HG03342 (cell line): ENCODE results near the gene E2F6.
"Not testable (repeated sequence)": the region's sequence is repeated elsewhere in the genome, so short reads cannot be mapped to it uniquely, and the experiment has no call there.

Source experiments
- ATAC-seq: cut with Tn5 transposase; IDR thresholded peaks from one replicate; pipeline ENCODE4 v1.9.1; 2021; ENCODE audit warnings: mild to moderate bottlenecking, moderate library complexity; ENCODE audit not compliant: unreplicated experiment

E2F6 gene

GRCh38 chr2:11417946-11418585, 47.9 kb downstream of the E2F6 start:
- no peak for ATAC-seq

GRCh38 chr2:11416931-11417330, 49.0 kb downstream of the E2F6 start:
- ATAC-seq, result no peak

DNA sequence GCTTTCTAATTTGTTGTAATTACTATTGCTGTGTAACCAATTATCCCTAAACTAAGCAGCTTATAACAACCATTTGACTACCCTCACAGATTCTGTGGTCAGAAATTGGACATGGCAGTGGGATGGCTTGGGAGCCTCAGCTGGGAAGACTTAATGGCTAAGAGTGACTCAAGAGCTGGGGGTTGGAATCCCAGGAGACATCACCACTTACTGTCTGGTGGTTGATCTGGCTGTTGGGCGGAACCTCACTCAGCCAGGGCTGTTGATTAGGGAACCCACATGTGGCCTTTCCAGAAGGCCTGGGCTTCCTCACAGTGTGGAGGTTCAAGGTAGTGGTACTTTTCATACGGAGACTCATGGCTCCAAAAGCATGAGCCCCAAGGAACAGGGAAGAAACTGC, 49.8 kb downstream of the E2F6 start:
- no peak for ATAC-seq

DNA sequence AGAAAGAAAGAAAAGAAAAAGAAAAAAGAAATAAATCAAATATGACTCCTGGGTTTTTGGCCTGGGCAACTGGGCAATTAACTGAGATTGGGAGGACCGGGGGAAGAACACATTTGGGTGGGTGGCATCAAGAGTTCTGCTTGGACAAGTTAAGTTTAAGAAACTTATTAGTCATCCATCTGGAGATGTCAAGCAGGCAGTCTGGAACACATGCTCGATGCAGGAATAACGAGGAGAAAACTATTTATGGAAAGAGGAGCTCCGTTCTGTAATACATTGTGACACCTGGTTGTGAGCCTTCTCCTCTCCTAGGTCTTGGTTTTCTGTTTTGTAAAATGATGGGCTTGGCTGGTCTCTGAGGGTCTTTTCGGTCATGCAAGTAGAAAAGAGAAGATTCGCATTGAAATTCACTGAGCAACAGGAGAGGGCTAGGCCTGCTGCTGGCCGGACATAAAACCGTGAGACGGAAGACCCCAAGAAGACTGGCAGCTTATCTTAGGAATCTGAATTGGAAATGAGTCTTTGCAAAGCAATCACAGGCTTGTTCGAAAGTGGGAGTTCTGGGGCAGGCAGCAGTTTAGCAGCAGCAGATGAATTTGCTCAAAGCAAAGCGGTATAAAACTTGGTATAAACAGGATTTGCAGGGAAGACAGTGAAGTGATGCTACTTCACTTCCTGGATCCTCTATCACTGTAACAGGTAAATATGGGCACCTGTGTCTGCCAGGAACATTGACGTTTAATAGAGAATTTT, 51.4 kb downstream of the E2F6 start:
- no peak for ATAC-seq

- ATAC-seq, result no peak
These were observed 53.5 kb downstream of the E2F6 start for GRCh38 chr2:11412449-11412810.

DNA sequence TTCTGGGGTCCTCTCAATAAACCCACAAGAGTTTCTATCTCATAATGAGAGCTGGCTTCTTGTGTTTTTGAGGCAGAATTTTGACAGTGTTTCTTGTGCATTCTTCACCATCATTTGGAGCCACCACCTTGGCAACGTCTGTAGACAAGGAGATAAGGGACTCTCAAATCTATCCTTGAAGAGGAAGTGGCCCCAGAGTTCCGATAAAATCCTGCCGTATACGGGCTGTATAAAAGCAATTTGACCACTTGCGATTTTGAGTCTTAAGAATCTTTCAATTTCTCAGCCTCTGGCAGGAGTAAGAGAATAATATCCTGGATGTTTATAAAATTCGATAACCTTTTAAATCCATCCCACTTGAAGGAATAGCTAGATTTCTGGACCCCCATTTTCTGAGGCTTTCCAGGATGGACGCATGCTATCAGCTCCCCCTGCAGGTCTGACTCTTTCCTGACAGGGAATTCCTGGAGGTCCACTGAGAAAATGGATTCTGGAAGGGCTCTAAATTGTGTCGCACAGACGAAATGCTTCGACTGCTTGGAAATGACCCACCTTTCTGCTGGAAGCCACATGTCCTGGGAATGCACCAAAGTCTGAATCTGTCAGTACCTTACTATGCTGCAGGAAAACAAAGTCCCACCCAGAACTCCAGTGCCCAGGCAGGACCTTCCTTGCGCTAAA, 54.1 kb downstream of the E2F6 start:
- no peak for ATAC-seq

- ATAC-seq, result no peak
These were observed 54.7 kb downstream of the E2F6 start for GRCh38 chr2:11411244-11411643.

- no peak for ATAC-seq
These were observed 55.9 kb downstream of the E2F6 start for GRCh38 chr2:11410101-11410500.

DNA sequence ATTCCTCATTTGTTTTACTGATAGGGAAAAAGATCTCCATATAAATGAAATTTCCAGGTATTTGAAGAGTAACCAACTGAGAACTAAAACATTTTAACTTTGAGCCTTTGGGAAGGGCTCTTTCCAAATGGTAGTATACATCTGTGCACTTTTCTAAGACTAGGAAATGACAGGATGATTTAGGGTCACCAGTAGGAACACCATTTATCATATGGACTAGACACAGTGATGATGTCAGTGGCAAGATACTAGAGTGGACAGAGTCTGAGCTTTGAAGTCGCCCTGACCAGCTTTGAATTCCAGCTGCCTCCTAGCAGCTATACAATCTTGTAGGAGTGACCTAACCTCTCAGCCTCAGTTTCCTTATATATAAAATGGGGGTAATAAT, 56.4 kb downstream of the E2F6 start:
- ATAC-seq, result no peak

DNA sequence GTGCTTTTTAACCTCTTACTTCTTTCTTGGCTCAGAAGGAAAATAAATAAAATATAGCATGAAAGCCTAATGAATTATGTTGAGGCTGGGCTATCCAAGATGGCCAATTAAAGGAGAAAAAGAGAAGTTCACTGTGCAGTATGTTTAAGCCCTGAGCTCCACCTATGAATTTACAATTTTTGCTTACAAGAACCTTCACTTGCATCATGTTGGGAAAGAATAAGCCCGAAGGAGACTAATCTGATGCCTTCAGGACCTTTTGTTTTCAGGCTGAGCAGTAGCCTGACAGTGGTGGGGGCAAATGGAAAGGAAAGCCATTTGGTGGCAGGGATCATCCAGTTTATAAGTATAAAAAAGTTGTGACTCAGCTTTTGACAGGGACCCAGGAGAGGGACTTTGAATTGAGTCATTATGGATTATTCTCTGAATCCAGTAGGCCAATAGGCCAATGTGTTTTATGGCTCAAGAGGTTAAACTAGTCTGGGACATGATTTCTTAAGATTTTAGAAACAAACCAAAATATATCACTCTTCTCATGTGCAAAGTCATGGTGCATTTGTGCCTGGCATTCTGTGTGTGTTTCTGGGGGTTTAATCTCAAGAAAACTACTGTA, 56.9 kb downstream of the E2F6 start:
- no peak for ATAC-seq

DNA sequence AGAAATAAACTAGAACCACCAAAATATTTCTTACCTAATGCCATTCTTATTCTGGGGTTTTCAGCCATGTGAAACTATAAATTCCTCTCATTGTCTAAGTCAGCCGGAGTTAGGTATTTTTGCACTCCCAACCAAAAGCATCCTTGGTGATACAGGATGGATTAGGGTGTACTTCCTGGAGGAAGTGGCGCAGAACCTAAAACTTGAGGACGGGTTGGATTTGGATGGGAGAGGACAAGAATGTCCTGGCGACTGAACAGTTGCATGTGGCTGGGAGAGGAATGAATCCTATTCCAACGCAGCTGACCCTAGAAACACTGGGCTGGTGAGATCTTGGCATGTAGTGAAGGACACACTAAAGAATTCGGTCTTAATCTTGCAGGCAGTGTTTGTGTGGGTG, 58.5 kb downstream of the E2F6 start:
- ATAC-seq, result no peak

GRCh38 chr2:11406958-11407381, 59.0 kb downstream of the E2F6 start:
- no peak for ATAC-seq

- no peak for ATAC-seq
These were observed 59.5 kb downstream of the E2F6 start for GRCh38 chr2:11406267-11406957.

DNA sequence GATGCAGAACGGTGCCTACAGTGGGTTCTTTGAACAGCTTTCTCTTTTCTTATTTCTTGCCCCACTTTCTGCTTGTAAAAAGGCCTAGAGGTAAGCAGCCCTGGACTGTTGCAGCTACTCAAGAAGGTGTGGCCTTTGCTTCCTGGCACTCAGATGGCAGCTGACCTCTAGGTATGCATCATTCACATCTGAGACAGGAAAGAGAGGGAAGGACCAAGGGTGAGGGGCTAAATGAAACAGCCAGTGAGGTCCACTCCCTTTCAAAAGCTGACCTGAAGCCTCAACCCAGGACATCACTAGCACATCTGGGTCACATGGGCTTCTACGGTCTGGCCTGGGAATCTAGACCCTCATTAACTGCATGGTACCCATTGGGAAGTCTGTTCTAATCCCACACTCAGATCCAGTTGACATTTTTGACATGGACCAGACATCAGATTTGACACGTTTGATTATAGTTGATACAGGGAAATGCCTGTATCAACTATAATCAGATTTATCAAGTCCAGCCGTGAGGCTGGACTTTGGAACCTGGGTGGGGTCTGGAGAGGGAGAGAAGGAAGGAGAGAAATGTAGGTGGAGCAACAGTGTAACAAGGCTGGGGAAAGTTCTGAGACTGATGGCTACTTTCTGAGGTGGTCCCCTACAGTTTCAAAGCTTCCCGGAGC, 60.2 kb downstream of the E2F6 start:
- no peak for ATAC-seq

DNA sequence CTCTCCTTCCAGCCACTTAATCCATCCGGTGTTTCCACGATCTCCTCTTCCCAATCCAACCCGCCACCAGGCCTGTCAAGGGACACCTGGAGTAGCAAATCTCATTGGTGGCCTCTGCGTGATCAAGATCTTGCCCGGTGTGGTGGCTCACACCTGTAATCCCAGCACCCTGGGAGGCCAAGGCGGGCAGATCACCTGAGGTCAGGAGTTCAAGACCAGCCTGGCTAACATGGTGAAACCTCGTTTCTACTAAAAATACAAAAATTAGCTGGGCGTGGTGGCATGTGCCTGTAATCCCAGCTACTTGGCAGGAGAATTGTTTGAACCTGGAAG, 60.9 kb downstream of the E2F6 start:
- not testable (repeated sequence) for ATAC-seq

- ATAC-seq, result no peak
These were observed 61.4 kb downstream of the E2F6 start for GRCh38 chr2:11404376-11405073.

DNA sequence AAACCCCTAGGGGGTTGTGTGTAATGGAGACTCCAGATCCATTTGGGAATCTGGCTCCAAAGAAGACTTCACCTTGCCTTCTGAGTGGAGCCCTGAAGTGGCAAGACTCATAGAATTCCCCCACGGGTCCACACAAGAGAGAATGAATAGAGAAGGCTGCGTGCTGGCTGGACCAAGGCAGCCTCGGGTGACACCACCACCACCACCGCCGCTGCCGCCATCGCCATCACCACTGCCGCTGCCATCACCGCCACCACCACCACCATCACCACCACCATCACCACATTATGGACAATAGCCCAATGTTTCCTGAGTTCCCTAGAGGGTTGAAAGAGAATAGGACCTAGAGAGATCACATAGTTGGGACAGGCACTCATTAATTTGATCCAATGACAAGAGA, 63.5 kb downstream of the E2F6 start:
- ATAC-seq, result no peak

- ATAC-seq, result no peak
These were observed 66.6 kb downstream of the E2F6 start for GRCh38 chr2:11399438-11399762.

DNA sequence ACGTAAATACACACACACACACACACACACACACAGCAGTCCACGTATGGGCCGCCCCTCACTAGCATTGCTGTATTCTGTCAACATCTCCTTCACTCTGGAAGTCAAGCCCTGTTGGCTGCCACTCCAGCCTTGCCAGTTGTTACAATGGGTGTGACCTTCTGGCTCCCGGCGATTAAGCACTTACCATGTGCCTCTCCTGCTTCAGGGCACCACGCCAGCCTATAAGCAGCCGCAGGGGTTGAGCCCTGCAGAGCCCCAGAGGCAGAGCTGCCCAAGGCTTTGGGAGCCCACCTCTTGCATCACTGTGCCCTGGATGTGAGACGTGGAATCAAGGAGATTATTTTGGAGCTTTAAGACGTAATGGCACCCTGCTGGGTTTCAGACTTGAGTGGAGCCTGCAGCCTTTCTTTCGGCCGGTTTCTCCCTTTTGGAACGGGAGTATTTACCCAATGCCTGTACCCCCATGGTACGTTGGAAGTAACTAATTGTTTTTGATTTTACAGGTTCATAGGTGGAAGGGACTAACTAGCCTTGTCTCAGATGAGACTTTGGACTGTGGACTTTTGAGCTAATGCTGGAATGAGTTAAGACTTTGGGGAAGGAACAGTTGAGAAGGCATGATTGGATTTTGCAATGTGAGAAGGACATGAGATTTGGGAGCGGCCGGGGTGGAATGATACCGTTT, 67.1 kb downstream of the E2F6 start:
- no peak for ATAC-seq

GRCh38 chr2:11397513-11397912, 68.4 kb downstream of the E2F6 start:
- no peak for ATAC-seq
